ENCODE data around the gene AVPR2.

GRCh38 chrX:153934148-153934761 is 29.8 kb downstream of the AVPR2 start:
- TF ChIP-seq EZH2 (IDR thresholded peaks at IDR 0.05; ENCODE audit: low read length, unreplicated experiment) = no peak
- TF ChIP-seq CTCF (conservative IDR thresholded peaks at IDR 0.05; ENCODE audit: low read depth, low read length) = no peak
